Esophagus muscularis mucosa (tissue), 3 donors: ENCODE data around the gene COX6A2.

Experiments used
- CTCF ChIP-seq, 3 experiments: fragments of 200-600 bp in 2 of 3; fragments of 450-650 bp in 1 of 3; sonication (generic) in 2 of 3; IDR thresholded peaks; one replicate each; pipeline ENCODE4 v1.5.1; 2017 to 2019; ENCODE audit warnings: antibody characterized with exemption in 3 of 3, mild to moderate bottlenecking in 2 of 3, moderate library complexity in 1 of 3
- POLR2A ChIP-seq: fragments of 450-650 bp; IDR thresholded peaks from one replicate; pipeline ENCODE4 v1.6.1; 2017; ENCODE audit warnings: antibody characterized with exemption, moderate library complexity, mild to moderate bottlenecking, low read depth

- TF ChIP-seq CTCF (IDR thresholded peaks at IDR 0.05) (no peak), POLR2A (peak; percentile 66)
Measured at GRCh38 chr16:31428279-31428597, at the start of gene COX6A2.
